Fibroblast of lung (primary cell): Measurements from ENCODE around the gene RASA2. TPM values are rescaled to one million over a fixed set of nuclear protein-coding genes. Genes with fewer than 3 reads are reported as not detected.

Experiments used
- DNase-seq, 2 donors: peaks; one replicate each; pipeline versions ENCODE4 v3.0.0 to v3.0.0-alpha.2; 2010; ENCODE audit warnings: low read depth in 2 of 2
- H2AFZ ChIP-seq: 2 replicates; pipeline ENCODE4 v1.5.1; 2012; ENCODE audit warnings: low read length, control low read depth, inconsistent platforms
- H3K27ac ChIP-seq: 2 replicates; pipeline ENCODE4 v1.5.1; 2011; ENCODE audit warnings: low read length, control low read depth; ENCODE audit not compliant: insufficient read depth
- H3K27me3 ChIP-seq: 2 replicates; pipeline ENCODE4 v1.5.1; 2011; ENCODE audit warnings: mild to moderate bottlenecking, low read length; ENCODE audit not compliant: control insufficient read depth, insufficient read depth
- H3K36me3 ChIP-seq: 2 replicates; pipeline ENCODE4 v1.5.1; 2011; ENCODE audit warnings: low read length; ENCODE audit not compliant: control insufficient read depth, insufficient read depth
- H3K4me1 ChIP-seq: 2 replicates; pipeline ENCODE4 v1.5.1; 2011; ENCODE audit warnings: low read length; ENCODE audit not compliant: control insufficient read depth, insufficient read depth; ENCODE audit errors: extremely low read depth
- H3K4me2 ChIP-seq: 2 replicates; pipeline ENCODE4 v1.5.1; 2011; ENCODE audit warnings: low read length, control low read depth; ENCODE audit not compliant: insufficient read depth; ENCODE audit errors: extremely low read depth
- H3K4me3 ChIP-seq, 4 experiments: fragments of 200-600 bp in 1 of 4; sonication (generic) in 1 of 4; replicated peaks in 1 of 4; 2 replicates each; pipeline ENCODE4 v1.5.1; 2011 to 2016; ENCODE audit warnings: low read length in 4 of 4, low read depth in 3 of 4, mild to moderate bottlenecking in 3 of 4, control low read depth in 2 of 4, inconsistent platforms in 1 of 4, mixed read lengths in 1 of 4; ENCODE audit not compliant: insufficient read depth in 1 of 4; ENCODE audit errors: control extremely low read depth in 1 of 4
- H3K79me2 ChIP-seq: 2 replicates; pipeline ENCODE4 v1.5.1; 2012; ENCODE audit warnings: mild to moderate bottlenecking, low read length, inconsistent platforms; ENCODE audit not compliant: control insufficient read depth, insufficient read depth
- H3K9ac ChIP-seq: 2 replicates; pipeline ENCODE4 v1.5.1; 2011; ENCODE audit warnings: mild to moderate bottlenecking, low read length, control low read depth; ENCODE audit not compliant: insufficient read depth
- H3K9me3 ChIP-seq: 2 replicates; pipeline ENCODE4 v1.5.1; 2012; ENCODE audit warnings: low read depth, low read length; ENCODE audit not compliant: control insufficient read depth, insufficient read depth
- H4K20me1 ChIP-seq: 2 replicates; pipeline ENCODE4 v1.5.1; 2011; ENCODE audit warnings: low read length; ENCODE audit not compliant: control insufficient read depth, insufficient read depth; ENCODE audit errors: extremely low read depth
- CTCF ChIP-seq, 2 donors: IDR thresholded peaks in 1 of 2; conservative IDR thresholded peaks in 1 of 2; 1 replicate in 1 of 2; 2 replicates in 1 of 2; pipeline ENCODE4 v1.5.1; 2011 to 2012; ENCODE audit warnings: low read length in 2 of 2, control low read depth in 1 of 2, inconsistent platforms in 1 of 2, low read depth in 1 of 2, mild to moderate bottlenecking in 1 of 2
- EZH2 ChIP-seq: IDR thresholded peaks from 2 replicates; pipeline ENCODE4 v1.5.1; 2012; ENCODE audit warnings: low read length, control low read depth, mild to moderate bottlenecking; ENCODE audit errors: missing control alignments
- polyA plus RNA-seq, 2 donors: library from polyadenylated mRNA; depleted of rRNA in 1 of 2; stranded (reverse) in 1 of 2; unstranded in 1 of 2; fragments of >200 nt; gene quantifications; 2 replicates each; pipeline ENCODE4 v1.2.1, GENCODE V29; 2011 to 2012; ENCODE audit warnings: missing spikeins in 1 of 2
- total RNA-seq: library from RNA; depleted of rRNA; stranded (reverse); fragments of >200 nt; gene quantifications from 2 replicates; pipeline ENCODE4 v1.2.1, GENCODE V29; 2014

RASA2 gene
- total and polyA plus RNA-seq, 2 donors (not counting 1 experiment from before 2014, with no cell fraction given), result 10.0 to 11.4 TPM

- Histone ChIP-seq H3K9ac (no peak overlapping the region), H3K4me2 (no peak overlapping the region), H4K20me1 (no peaks in the 10 kb centered on the region), H3K9me3 (no peaks in the 10 kb centered on the region), H3K36me3 (no peaks in the 10 kb centered on the region), H3K4me1 (no peaks in the 10 kb centered on the region), H3K79me2 (no peaks in the 10 kb centered on the region), H3K27me3 (peaks cover 3% of the 10 kb centered on the region), H3K27ac (no peak overlapping the region), H2AFZ (no peak overlapping the region), H3K4me3 (no peak overlapping the region)
- no peak for TF ChIP-seq CTCF (conservative IDR thresholded peaks at IDR 0.05 in 1 of 2, IDR thresholded peaks at IDR 0.05 in 1 of 2; ENCODE audit: low read depth in 1 of 2, low read length in 2 of 2)
- no peak for TF ChIP-seq EZH2
- DNase-seq, result no peak
Observed at GRCh38 chr3:141661229-141662196, 174.7 kb downstream of the RASA2 start.

DNA sequence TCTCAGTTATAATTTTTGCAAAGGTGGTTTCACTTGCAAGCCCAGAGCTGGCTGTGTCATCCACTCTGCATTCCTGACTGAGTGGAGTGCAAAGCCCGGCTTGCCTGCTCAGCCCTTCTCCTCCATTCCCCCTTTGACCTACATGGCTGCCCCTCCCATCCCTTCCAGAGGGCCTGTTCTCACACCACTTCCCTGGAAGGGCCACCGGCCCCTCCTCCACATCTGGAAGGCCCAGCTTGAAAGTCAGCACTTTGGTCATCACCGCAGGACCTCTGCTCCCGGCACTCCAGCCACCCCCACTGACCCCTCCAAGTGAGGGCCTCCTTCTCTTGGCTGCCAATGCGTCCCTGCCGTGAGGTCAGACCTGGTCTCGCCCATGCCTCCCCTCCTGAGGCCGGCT, 177.2 kb downstream of the RASA2 start:
- no peak overlapping the region for H3K27ac ChIP-seq
- no peaks in the 10 kb centered on the region for H4K20me1 ChIP-seq
- H2AFZ ChIP-seq, result peak overlapping the region; percentile 45
- H3K4me2 ChIP-seq, result peak overlapping the region; percentile 30
- H3K4me1 ChIP-seq, result no peaks in the 10 kb centered on the region
- DNase-seq, result peak; percentile 48 to 80
- H3K36me3 ChIP-seq, result no peaks in the 10 kb centered on the region
- no peak for TF ChIP-seq EZH2
- TF ChIP-seq CTCF (conservative IDR thresholded peaks at IDR 0.05 in 1 of 2, IDR thresholded peaks at IDR 0.05 in 1 of 2; ENCODE audit: low read depth in 1 of 2, low read length in 2 of 2), result no peak
- no peak overlapping the region for H3K9ac ChIP-seq
- no peak overlapping the region for H3K4me3 ChIP-seq
- H3K79me2 ChIP-seq, result no peaks in the 10 kb centered on the region
- H3K9me3 ChIP-seq, result no peaks in the 10 kb centered on the region
- H3K27me3 ChIP-seq, result peaks cover 3% of the 10 kb centered on the region

Other genes with a start within 250 kb of the RASA2 start
- 142 and 191 TPM in 2 replicates for gene ZBTB38, start 118.5 kb upstream of the RASA2 start, total RNA-seq
- 64.0 and 96.0 TPM in 2 replicates for gene ZBTB38, start 118.5 kb upstream of the RASA2 start, polyA plus RNA-seq